ENCODE data around the gene JPH3.

The JPH3 gene

DNA sequence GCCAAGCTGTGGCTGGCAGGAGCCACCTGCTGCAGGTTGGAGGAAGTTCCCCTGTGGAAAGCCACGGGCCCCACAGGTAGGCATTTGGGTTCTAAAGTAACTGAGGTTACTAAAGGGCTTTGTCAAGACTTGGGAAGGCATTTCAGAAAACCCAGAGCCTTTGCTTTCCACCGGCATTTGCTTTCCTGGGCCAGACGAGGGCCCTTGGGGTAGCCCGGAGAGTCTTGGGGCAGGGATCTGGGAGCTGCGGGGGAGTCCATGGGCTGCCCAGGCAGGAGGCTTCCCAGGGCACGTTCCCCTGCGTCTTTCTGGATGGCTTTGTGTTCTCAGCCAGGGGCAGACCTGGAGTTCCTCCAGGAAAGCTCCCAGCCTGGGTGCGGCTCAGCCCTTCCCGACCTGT, 43.5 kb downstream of the JPH3 start:
- ATAC-seq (replicated peaks): no peak

DNA sequence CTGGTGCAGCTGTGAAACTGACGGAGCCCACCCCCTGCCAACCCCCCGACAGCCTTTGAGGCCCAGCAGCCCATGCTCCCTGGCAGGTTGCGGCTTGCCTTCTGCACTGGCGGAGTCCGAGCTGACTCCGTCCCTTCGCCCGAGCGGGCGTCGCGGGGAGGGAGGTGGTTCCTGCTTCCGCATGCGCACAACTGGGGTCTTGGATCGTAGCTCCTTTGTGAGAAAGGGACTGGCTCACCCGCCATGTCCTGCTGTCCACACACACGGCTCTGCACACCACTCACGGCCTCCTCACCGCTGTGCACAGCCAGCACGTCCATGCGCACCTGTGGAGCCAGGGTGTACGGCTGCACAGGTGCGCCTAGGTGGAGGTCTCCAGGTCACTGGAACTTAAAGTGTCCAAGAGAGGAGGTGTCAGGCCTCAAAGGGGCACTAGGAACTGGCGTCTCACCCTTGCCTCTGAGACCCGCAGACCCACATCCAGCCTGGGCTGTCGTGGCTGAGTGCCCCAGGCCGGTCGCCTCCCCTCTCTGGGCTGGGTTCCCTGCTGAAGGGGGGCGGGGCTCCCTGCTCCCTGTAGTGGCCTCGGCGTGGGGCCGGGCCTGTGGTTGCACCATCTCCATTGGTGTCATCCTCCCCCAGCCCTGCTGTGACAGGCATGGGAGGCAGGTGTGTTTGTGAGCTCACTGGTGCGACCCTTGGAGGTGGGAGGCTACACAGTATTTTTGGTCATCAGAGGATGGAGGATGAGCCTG, 45.3 kb downstream of the JPH3 start:
- Mint-ChIP-seq H3K4me3 (no peak overlapping the region), H3K27ac (peak overlapping the region in 1 of 2 donors; percentile 74), H3K27me3 (peaks cover 12 to 48% of the 10 kb centered on the region in 2 donors), H3K9me3 (no peaks in the 10 kb centered on the region), H3K36me3 (ENCODE audit: insufficient read depth) (peaks cover 5% of the 10 kb centered on the region), H3K4me1 (ENCODE audit: low read depth in 2 of 2) (peaks cover 0 to 4% of the 10 kb centered on the region in 2 donors)
- ATAC-seq (replicated peaks) (no peak), DNase-seq (no peak)

More for the DNA sequence above, 43.5 kb downstream of the JPH3 start:
- Mint-ChIP-seq H3K27me3 (peaks cover 12 to 49% of the 10 kb centered on the region in 2 donors), H3K36me3 (ENCODE audit: insufficient read depth) (peaks cover 5% of the 10 kb centered on the region), H3K27ac (no peak overlapping the region), H3K4me3 (no peak overlapping the region), H3K9me3 (no peaks in the 10 kb centered on the region), H3K4me1 (ENCODE audit: low read depth in 2 of 2) (peaks cover 0 to 4% of the 10 kb centered on the region in 2 donors)
- no peak for DNase-seq

DNA sequence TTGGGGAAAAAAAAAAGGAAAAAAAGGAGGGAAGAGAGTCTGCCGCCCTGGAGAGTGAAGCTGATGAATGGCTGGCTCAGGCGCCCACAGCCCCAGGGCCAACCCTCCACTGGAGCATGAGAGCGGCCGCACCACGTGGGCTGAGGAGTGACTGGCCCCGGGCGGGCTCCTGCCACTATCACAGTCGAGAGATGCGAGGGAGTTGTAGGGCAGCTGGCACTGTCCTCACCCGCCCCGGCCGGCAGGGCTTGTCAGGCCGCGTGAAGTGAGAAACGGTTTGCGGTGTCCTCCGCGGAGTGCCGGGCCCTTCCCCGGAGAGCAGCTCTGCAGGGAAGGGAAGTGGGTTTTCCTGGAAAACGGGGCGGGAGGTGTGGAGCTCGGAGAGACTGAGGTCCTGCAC, 45.9 kb downstream of the JPH3 start:
- no peak overlapping the region for H3K4me3 Mint-ChIP-seq

DNA sequence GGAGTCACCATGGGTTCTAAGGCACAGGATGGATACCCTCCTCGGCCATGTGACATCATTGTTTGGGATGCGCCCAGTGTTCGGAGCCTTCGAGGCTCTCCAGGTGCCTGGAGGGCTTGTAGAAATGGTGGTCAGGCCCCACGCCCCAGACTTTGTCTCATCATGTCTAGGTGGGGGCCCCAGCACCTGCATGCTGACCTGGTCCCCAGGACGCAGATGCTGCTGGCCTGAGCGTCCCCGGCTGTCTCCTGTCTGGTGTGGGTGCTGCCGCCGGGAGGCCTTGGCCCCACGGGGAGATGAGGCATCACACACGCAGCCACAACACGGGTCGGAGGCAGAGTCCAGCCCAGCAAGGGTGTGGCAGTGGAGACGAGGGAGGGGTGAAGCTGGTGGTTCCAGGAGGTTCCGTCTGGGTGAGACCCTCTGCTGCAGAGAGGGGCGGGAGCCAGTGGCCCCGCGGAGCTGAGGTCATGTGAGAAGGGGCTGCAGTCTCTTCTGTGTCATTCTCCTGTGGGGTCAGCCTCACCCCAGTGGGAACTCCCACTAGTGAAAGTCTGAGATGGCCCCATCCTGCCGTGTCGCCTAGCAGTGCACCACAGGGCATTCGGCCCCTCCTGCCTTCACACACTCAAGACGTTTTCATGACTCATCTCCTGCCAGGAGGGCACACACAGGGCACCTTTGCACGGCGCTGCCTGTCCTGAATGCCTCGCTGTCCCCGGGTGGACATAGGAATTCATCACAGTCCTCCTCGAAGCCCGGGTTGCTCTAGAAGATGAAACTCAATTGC, 46.6 kb downstream of the JPH3 start:
- Mint-ChIP-seq H3K4me1 (ENCODE audit: low read depth in 2 of 2) (peaks cover 0 to 4% of the 10 kb centered on the region in 2 donors), H3K27me3 (peaks cover 12 to 45% of the 10 kb centered on the region in 2 donors), H3K36me3 (ENCODE audit: insufficient read depth) (peaks cover 5% of the 10 kb centered on the region), H3K27ac (no peak overlapping the region), H3K4me3 (no peak overlapping the region), H3K9me3 (no peaks in the 10 kb centered on the region)
- no peak for ATAC-seq (replicated peaks)
- DNase-seq: no peak

More for the DNA sequence above, 45.9 kb downstream of the JPH3 start:
- no peaks in the 10 kb centered on the region for H3K9me3 Mint-ChIP-seq
- no peak for DNase-seq
- H3K27ac Mint-ChIP-seq: peak overlapping the region in 1 of 2 donors; percentile 74
- peaks cover 0 to 4% of the 10 kb centered on the region in 2 donors for H3K4me1 Mint-ChIP-seq (ENCODE audit: low read depth in 2 of 2)
- ATAC-seq (replicated peaks): no peak
- H3K36me3 Mint-ChIP-seq (ENCODE audit: insufficient read depth): peaks cover 5% of the 10 kb centered on the region
- H3K27me3 Mint-ChIP-seq: peaks cover 12 to 46% of the 10 kb centered on the region in 2 donors

DNA sequence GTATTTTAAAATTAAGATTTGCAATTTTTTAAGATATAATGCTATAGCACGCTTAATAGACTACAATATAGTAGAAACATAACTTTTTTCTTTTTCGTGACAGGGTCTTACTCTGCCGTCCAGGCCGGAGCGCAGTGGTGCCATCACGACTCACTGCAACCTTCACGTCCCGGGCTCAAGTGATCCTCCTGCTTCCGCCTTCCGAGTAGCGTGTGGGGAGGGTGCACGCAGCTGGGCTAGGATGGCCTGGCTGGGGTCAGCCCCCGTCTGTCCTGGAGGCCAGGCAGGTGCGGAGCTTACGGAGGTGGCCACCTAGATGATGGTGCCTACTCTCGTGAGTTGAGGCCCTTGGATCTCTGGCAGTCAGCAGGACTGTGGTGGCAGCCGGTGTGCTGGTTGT, 50.1 kb downstream of the JPH3 start:
- Mint-ChIP-seq H3K27me3 (peaks cover 22 to 45% of the 10 kb centered on the region in 2 donors), H3K4me3 (no peak overlapping the region), H3K36me3 (ENCODE audit: insufficient read depth) (peaks cover 2% of the 10 kb centered on the region), H3K9me3 (no peaks in the 10 kb centered on the region), H3K4me1 (ENCODE audit: low read depth in 2 of 2) (peaks cover 0 to 4% of the 10 kb centered on the region in 2 donors), H3K27ac (no peak overlapping the region)
- ATAC-seq (replicated peaks): no peak
- DNase-seq: no peak

DNA sequence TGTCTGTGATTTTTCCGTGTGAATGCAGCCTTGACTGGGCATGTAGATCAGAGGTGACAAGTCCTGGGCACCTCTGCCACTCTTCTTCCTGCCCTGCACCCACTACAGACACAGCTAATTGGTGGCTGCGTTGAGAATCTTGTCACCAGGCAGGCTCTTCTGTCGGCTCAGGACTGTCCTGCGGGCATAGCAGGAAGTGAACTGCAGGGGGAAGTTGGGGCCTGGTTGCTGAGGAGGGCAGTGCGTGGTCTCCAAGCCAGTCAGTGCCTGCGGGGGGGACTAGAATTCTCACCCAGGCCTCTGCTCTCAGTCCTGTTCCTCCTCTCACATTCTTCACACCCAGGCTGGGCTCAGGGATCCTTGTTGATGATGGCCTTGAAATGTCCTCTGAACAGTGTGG, 50.5 kb downstream of the JPH3 start:
- DNase-seq (no peak), ATAC-seq (replicated peaks) (no peak)
- H3K27ac Mint-ChIP-seq: no peak overlapping the region
- H3K27me3 Mint-ChIP-seq: peaks cover 20 to 42% of the 10 kb centered on the region in 2 donors
- H3K4me1 Mint-ChIP-seq (ENCODE audit: low read depth in 2 of 2): peaks cover 0 to 4% of the 10 kb centered on the region in 2 donors
- peaks cover 1% of the 10 kb centered on the region for H3K36me3 Mint-ChIP-seq (ENCODE audit: insufficient read depth)
- H3K9me3 Mint-ChIP-seq: no peaks in the 10 kb centered on the region
- H3K4me3 Mint-ChIP-seq: no peak overlapping the region

DNA sequence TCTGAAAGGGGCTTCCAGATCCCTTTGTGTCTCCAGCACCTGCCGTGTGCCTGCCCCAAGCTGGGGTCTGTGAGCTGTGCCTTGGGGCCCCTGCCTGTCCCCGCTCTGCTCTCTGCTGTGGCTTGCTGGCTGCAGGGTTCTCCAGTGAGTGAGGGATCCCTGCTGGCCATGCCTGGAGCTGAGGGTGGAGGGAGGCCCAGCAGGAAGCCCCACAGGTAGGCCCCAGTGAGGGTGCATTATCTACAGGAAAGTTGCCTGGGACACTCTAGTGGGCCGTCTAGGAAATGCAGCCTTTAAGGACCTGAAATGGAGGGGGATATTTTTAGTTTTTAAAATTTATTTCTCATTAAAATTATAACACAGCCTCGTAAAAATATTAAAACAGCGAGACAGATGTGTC, 50.9 kb downstream of the JPH3 start:
- Mint-ChIP-seq H3K27ac (no peak overlapping the region), H3K27me3 (peaks cover 16 to 38% of the 10 kb centered on the region in 2 donors), H3K36me3 (ENCODE audit: insufficient read depth) (no peaks in the 10 kb centered on the region), H3K4me3 (no peak overlapping the region), H3K9me3 (no peaks in the 10 kb centered on the region), H3K4me1 (ENCODE audit: low read depth in 2 of 2) (peaks cover 0 to 4% of the 10 kb centered on the region in 2 donors)
- DNase-seq (no peak), ATAC-seq (replicated peaks) (no peak)

DNA sequence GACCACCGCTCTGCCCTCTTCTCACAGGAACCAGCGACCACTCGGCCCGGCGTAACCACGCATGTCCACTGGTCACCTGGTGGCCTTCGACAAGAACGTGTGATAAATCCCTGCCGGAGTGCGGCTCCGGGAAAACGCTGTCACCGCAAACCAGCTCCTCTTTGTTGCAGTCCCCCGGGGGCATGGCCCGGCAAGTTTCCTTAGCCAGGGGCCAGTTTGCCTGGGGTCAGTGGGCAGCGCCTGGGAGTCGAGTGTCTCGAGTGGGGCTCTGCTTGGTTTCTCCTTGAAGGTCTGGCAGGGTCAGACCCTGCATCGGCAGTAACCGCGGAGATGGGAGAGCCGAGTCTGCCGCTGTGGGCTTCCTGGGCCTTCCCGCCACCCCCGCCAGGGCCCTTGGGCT, 52.5 kb downstream of the JPH3 start:
- no peak overlapping the region for H3K4me3 Mint-ChIP-seq
- H3K27ac Mint-ChIP-seq: no peak overlapping the region
- H3K36me3 Mint-ChIP-seq (ENCODE audit: insufficient read depth): no peaks in the 10 kb centered on the region
- H3K9me3 Mint-ChIP-seq: no peaks in the 10 kb centered on the region
- DNase-seq: no peak
- peaks cover 0 to 3% of the 10 kb centered on the region in 2 donors for H3K4me1 Mint-ChIP-seq (ENCODE audit: low read depth in 2 of 2)
- H3K27me3 Mint-ChIP-seq: peaks cover 15 to 38% of the 10 kb centered on the region in 2 donors
- no peak for ATAC-seq (replicated peaks)

DNA sequence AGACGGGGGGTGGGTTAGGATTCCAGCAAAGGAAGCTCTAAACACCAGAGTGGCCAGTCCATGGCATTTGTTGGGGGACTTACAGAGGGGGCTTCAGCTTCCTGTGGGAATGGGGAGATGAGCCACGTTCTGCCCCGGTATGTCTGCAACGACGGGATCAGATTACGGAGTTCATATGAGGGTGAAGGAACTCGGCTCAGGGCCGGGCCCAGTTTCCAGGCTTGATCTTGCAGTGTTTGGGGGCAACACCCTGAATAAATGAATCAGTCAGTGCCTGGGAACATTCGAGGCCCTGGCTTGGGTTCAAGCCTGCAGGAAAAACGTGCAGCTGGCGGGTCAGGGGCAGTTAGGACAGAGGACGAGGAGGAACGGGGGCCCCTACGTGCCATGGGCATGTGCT, 54.0 kb downstream of the JPH3 start:
- H3K4me1 Mint-ChIP-seq (ENCODE audit: low read depth in 2 of 2): no peaks in the 10 kb centered on the region
- H3K4me3 Mint-ChIP-seq: no peak overlapping the region
- no peak overlapping the region for H3K27ac Mint-ChIP-seq
- no peaks in the 10 kb centered on the region for H3K36me3 Mint-ChIP-seq (ENCODE audit: insufficient read depth)
- H3K27me3 Mint-ChIP-seq: peaks cover 9 to 44% of the 10 kb centered on the region in 2 donors
- DNase-seq: no peak
- H3K9me3 Mint-ChIP-seq: no peaks in the 10 kb centered on the region
- no peak for ATAC-seq (replicated peaks)

DNA sequence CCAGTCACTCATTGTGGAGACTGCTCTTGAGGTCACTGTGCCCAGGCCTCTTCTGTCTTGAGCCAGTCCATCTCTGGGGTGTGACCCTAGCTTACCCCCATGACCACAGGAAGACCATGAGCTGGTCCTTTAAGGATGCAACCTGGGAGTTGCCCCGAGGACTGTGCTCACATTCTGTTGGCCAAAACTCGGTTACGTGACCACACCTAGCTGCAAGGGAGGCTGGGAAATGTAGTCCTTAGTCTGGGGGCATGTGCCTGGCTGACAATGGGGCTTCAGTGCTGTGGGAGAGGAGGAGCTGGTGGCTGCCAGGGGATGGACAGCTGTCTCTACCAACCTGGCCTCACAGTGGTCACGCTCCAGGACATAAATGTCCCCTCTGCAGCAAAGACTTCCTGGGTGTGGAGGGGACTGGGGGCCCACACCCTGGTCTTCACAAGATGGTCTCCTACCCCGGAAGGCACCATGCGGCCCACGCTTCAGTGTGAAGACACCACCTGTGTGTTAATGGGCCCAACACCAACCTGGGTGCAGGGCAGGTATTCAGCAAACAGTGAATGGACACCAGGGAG, 55.4 kb downstream of the JPH3 start:
- H3K27ac Mint-ChIP-seq: no peak overlapping the region
- peaks cover 9 to 47% of the 10 kb centered on the region in 2 donors for H3K27me3 Mint-ChIP-seq
- ATAC-seq (replicated peaks) (no peak), DNase-seq (no peak)
- H3K4me3 Mint-ChIP-seq: no peak overlapping the region
- H3K36me3 Mint-ChIP-seq (ENCODE audit: insufficient read depth): peaks cover 2% of the 10 kb centered on the region
- H3K4me1 Mint-ChIP-seq (ENCODE audit: low read depth in 2 of 2): peaks cover 0 to 1% of the 10 kb centered on the region in 2 donors
- no peaks in the 10 kb centered on the region for H3K9me3 Mint-ChIP-seq

DNA sequence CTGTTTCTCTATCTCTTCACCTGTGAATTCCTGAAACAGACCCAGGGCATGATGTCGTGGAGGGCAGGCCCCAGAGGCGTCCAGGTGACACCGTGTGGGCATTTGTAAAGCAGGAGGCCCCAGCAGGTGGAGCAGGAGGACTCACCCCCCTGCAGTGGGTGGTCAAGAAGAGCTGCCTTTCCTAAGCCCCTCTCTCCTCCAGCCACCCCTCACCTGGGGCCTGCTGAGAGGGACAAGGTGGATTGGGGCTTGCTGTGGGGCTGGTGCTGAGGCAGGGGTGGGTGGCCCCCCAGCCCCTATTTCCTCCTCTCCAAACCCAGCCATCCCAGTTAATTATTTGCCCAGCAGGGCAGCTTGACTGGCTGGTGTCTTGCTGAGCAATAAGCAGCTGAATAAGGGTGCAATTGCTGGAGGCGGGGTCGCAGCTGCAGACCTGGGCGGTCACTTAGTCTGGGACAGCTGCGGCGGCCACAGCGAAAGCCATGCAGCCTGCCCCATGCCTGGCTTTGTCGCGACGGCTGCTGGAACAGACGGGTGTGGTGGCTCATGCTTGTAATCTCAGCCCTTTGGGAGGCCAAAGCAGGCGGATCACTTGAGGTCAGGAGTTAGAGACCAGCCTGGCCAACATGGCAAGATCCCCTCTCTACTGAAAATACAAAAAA, 56.4 kb downstream of the JPH3 start:
- H3K4me3 Mint-ChIP-seq: no peak overlapping the region
- no peak overlapping the region for H3K27ac Mint-ChIP-seq
- peaks cover 3% of the 10 kb centered on the region for H3K36me3 Mint-ChIP-seq (ENCODE audit: insufficient read depth)
- DNase-seq: no peak
- no peaks in the 10 kb centered on the region for H3K9me3 Mint-ChIP-seq
- ATAC-seq (replicated peaks): no peak
- peaks cover 0 to 4% of the 10 kb centered on the region in 2 donors for H3K4me1 Mint-ChIP-seq (ENCODE audit: low read depth in 2 of 2)
- peaks cover 9 to 55% of the 10 kb centered on the region in 2 donors for H3K27me3 Mint-ChIP-seq

DNA sequence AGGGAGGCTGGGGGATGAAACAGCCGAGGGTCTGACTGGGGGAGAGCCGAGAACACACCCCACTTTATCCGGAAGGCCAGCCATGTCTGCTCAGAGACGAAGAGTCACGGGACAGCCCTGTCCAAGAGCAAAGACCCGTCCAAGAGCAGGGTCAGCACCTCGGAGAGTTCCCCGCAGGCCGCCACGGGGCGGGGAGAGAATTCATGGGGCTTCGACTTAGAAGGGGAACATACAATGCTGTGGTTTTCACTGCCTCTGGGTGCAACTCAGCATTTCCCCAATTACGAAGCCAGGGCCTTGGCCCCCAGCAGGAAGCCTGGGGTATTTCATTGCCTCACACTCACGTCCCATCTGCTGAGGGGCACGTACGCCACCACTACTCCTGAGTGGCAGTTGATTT, 59.3 kb downstream of the JPH3 start:
- ATAC-seq (replicated peaks): peak; percentile 51
- Mint-ChIP-seq H3K9me3 (no peaks in the 10 kb centered on the region), H3K4me1 (ENCODE audit: low read depth in 2 of 2) (peaks cover 0 to 6% of the 10 kb centered on the region in 2 donors), H3K27me3 (peaks cover 0 to 41% of the 10 kb centered on the region in 2 donors), H3K27ac (peak overlapping the region in 1 of 2 donors; percentile 63), H3K36me3 (ENCODE audit: insufficient read depth) (peaks cover 3% of the 10 kb centered on the region), H3K4me3 (no peak overlapping the region)
- DNase-seq: peak in 2 of 3 experiments; percentile 7 to 27
